RCC 7860 (cell line): Measurements from ENCODE around the gene PABPN1.
"Not testable (repeated sequence)": the region's sequence is repeated elsewhere in the genome, so short reads cannot be mapped to it uniquely, and the experiment has no call there.

ENCODE experiments used
- DNase-seq: peaks from one replicate; pipeline ENCODE4 v3.0.0-alpha.2; 2015; ENCODE audit warnings: low spot score
- FAIRE-seq: peaks from 2 replicates; lab custom pipeline; 2012; peaks lifted over from hg19 to GRCh38; lab: Jason Lieb, UNC

PABPN1 gene, protein sequence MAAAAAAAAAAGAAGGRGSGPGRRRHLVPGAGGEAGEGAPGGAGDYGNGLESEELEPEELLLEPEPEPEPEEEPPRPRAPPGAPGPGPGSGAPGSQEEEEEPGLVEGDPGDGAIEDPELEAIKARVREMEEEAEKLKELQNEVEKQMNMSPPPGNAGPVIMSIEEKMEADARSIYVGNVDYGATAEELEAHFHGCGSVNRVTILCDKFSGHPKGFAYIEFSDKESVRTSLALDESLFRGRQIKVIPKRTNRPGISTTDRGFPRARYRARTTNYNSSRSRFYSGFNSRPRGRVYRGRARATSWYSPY

DNA sequence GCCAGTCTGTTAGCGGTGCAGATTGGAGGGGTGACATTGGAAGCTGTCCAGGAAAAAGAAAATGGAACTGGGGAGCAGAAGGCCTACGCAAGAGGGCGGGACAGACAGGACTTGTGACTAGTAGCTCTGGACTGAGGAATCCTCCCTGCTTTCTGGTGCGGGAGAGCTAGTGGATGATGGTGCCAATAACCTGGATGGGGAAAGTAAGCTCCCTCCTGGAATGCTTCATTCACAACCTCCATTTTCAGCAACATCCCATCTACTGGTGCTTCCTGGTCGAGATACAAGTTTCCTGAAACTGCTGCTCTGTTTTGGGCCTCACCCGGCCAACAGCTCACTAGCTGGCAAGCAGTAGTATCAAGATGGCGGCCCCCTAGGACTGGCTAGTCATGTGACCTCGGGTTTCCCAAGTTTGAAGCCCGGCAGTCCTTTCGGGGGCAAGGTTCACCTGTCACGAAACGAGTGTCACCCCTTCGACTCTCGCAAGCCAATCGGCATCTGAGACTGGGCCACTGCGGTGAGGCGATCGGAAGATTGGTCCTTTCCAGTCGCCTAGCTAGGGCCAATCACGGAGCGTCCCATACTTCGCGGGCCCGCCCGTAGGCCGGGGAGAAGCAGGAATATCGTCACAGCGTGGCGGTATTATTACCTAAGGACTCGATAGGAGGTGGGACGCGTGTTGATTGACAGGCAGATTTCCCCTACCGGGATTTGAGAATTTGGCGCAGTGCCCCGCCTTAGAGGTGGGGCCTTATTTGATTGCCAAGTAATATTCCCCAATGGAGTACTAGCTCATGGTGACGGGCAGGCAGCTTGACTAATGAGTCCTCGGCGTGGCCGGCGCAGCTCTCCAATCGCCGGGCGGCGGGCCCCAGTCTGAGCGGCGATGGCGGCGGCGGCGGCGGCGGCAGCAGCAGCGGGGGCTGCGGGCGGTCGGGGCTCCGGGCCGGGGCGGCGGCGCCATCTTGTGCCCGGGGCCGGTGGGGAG is at the start of gene PABPN1:
Gene PABPN1 (plus strand): TSS at position 874 of the 988 bp plus-strand sequence. CDS start 13 bp downstream, at position 887.
- FAIRE-seq = peak; percentile 74

DNA sequence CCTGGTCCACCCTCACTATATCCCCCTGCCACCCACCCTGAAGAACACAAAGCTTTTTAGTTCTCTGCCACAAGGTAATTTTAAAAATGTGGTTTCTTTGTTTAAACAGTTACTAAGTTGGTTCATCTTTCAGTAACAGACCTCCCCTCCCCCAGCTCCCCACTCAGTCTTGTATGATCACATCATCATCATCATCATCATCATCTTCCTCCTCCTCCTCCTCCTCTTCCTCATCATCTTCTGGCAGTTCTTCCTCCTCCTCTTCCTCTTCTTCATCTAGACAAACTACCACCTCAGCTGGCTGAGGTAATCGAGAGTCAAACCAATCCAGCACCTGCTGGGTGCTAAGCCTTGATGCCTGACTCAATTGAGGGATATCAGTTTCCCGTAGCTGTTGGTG is 45.8 kb upstream of the PABPN1 start:
- no peak for DNase-seq
- FAIRE-seq = no peak

More for the DNA sequence above, at the start of gene PABPN1:
- peak; percentile 97 for DNase-seq

DNA sequence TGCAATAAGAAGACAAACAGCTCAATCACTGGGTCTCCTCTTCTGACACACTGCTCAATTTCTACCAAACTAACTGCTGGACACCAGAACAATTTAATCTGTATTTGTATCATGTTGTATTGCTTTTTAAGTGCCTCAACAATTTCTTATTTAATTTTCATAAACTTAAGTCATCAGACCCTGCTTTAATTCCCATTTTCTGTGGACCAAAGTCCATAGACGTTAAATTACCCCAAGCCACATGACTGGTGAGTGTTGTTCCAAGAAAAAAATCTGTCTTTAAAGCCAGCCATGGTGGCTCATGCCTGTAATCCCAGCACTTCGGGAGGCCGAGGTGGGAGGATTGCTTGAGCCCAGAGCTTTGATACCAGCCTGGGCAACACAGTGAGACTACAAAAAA is 44.1 kb upstream of the PABPN1 start:
- FAIRE-seq (no peak), DNase-seq (no peak)

DNA sequence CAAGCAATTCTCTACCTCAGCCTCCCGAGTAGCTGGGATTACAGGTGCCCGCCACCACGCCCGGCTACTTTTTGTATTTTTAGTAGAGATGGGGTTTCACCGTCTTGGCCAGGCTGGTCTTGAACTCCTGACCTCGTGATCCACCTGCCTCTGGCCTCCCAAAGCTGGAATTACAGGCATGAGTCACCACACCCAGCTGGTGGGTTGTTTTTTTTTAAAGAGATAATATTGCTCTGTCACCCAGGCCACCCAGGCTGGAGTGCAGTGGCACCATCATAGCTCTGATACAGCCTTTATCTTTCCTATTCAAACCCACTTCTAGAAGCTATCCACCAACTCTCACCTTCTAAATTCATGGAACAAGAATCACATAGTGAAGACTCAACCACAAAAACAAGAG is 43.3 kb upstream of the PABPN1 start:
- not testable (repeated sequence) for FAIRE-seq, DNase-seq

DNA sequence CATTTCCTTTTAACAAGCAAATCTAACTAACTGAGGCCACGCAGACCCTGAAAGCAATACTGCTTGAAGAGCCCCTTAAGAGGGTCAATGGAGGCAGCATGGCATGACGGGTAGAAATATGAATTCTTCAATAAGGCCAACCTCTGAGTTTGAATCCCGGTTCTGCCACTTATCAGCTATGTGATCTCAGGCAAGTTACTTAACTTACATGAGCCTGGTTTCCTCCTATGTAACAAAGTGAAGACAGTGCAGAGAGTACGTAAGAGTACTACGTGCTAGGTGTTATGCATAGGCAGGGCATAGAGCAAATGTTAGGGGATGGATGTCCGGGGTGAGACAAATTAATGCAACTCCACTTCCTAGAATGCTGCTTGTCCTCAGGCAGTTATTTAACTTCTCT is 40.0 kb upstream of the PABPN1 start:
- no peak for DNase-seq
- no peak for FAIRE-seq

DNA sequence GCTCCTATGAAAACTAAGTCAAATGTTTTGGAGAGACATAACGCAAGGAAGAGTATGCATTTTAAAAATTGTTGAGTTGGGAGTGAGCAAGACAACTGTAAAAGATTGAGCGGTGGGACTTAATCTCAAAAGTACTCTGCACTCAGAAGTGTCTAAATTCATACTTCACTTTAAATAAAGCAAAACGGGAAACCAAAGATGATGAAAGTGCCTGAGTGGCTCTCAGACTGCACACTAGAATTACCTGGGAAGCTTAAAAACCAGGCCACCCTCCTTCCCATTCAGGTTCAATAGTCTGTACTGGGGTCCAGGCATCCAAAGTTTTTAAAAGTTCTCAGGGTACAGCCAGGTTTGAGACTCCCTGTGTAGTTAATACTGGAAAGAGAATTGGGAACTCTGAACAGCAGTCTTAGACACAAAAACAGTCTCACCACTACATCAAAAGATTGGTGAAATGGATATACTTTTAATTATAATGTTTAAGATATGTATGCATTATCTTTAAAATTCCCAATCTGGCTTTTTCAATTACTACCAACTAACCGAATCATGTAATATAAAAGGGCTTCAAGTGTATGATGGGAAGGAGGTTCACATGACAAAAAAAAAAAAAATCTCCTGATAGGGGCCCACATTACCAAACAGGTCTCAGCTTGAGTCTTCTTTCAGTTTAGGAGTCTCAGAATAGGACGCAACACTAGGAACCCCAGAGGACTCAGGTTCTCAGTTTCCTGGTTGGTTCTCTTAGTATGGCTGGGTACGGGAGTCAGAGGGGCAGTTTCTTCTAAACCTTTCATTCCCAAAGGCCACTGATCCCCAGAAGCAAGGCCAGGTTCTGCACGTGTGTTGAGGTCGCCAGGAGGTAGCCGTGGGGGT is 36.4 kb upstream of the PABPN1 start:
- no peak for FAIRE-seq
- DNase-seq = no peak

DNA sequence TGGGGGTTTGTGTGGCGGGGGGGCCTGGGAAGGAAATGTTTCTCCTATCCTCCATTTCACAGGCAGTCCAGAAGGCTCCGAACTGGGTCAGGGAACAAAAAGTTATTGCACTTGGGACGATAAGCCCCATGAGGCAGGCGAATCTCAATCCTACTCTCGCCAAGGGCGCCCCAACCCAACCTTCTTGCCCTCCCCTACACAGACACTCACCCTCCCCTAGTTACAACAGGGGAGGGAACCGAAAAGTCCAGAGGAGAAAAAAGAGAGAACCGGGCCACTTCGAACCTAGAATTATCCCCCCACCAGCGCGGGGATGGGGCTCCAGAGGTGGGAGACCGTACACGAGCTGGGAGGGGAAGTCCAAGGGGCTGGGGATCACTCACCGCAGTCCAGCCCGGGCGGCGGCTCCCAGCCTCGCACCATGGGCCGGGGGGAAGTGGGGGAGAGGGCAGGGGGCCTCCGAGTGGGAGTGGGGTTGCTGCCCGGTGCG is 35.7 kb upstream of the PABPN1 start:
- no peak for FAIRE-seq
- no peak for DNase-seq

DNA sequence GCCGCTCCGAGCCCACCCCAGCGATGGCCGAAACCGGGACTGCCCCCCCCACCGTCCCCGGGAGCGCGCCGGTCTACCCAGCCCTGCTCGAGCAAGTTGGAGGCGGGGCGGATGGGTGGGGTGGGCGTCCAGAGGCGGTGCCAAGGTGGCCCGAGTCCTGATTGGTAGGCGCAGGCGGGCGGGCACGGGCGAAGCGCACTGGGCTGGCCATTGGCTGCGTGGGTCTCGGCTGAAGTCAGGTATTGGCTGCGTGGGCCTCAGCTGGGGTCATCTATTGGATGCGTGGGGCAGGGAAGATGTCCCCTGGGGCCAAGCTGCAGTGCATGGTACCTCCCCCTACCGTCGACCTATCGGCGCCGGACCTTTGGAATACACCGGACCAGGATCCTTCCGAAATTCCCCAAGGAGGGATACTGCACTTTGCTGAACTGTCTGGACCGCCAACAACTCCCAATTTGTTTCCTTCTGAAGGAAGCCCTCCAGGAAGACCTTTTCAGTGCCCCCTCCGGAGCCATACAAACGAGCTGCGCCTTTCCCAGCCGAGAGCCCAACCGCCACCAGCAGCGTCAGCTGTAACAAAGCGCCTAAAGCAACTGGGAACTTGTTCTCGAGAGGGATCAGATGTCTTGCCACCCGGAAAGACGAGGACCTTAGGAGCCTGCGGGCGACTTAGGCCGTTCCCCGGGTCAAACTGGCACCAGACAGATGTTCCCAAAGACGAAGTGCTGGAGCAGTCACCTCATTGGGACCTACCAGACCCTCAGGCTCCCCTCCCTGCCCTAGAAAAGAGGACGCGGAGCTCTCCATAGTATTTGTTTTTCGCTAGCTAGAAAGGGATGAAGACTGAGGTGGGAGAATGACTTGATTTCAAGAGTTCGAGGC is 35.0 kb upstream of the PABPN1 start, which contains the start of gene HOMEZ:
Gene HOMEZ (minus strand): TSS at position 113 of the 882 bp plus-strand sequence. CDS start 180 bp downstream, outside the sequence.
- DNase-seq = peak; percentile 87
- peak; percentile 58 for FAIRE-seq

DNA sequence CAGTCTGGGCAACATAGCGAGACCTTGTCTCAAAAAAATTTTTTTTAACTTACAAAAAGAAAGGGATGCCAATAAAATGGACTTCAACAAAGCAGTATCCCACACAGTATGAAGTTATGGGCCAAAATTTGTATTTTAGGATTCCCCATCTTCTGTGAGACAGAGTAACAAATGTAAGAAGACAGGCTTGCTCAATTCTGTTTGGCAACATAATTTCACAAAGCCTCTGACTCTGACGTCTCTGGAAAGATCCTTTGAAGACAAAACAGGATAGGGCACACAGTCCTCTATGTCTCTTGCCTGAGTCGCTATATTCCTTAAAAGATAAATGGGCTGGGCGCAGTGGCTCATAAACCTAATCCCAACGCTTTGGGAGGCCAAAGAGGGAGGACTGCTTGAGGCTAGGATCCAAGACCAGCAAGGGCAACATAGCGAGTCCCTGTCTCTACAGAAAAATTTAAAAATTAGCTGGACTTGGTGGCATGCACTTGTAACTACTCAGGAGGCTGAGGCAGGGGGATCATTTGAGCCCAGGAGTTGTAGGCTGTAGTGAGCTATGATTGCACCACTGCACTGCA is 34.3 kb upstream of the PABPN1 start:
- FAIRE-seq (no peak), DNase-seq (no peak)

DNA sequence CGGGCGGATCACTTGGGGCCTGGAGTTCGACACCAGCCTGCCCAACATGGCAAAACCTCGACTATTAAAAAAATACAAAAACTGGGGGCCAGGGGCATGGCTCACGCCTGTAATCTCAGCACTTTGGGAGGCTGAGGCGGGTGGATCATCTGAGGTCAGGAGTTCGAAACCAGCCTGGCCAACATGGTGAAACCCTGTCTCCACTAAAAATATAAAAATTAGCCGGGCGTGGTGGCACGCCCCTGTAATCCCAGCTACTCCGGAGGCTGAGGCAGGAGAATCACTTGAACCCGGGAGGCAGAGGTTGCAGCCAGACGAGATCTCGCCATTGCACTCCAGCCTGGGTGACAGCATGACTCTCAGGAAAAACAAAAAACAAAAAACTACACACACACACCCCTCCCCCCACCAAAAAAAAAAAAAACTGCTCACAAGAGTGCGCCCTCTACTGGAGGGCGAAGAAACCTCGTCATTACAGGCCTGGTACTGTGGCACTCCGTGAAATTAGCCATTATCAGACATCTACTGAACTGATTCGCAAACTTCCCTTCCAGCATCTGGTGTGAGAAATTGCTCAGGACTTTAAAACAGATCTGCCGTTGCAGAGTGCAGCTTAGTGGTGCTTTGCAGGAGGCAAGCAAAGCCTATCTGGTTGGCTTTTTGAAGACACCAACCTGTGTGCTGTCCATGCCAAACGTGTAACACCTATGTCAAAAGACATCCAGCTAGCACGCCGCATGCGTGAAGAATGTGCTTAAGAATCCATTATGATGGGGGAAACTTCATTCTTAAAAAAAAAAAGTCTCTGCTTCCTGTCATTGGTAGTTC is 26.3 kb upstream of the PABPN1 start:
- FAIRE-seq (no peak), DNase-seq (peak; percentile 5)

DNA sequence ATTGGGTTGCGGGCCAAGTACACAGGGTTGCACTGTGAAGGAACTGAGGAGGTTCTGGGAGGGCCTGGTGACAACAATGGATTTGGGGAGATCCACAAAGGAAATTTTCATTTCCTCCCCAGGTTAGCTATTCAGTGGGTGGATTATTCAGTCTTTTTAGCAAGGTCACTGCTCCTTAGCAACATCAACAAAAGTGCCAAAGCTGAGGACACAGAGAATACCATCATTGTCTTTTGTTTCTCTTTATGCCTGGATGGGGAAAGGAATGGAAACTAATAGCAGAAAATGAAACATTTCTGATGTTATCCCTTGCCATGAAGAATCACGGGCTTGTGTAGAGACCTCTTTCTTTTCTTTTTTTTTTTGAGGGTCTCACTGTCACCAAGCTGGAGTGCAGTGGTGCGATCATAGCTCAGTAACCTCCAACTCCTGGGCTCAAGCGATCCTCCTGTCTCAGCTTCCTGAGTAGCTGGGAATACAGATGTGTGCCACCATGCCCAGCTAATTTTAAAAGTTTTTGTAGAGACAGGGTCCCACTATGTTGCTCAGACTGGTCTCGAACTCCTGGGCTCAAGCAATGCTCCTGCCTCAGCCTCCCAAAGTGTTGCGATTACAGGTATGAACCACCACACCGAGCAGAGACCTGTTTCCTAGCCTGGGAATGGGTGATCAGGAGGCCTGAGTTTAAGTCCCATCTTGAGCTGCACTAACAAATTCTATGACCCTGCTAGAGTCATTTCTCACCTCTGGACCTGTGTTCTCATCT is 25.1 kb upstream of the PABPN1 start:
- DNase-seq = no peak
- no peak for FAIRE-seq

DNA sequence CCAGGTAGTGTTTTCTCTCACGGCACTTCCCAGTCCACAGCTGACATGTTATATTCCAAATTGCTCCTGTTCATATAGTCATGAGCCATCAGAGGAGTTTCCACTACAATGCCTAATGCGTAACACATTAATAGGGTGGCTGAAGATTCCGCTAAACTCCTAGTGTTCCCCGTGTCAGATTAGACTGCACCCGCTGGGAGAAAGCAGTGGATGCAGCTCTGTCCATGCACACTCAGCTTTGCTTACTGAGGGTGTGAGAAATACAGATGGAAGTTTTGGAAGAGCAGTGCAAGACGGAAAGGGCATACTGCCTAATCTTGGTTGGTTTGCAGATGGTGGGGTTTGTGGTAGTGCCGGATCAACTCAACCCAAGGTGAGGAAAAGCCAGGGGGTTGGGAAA is 24.2 kb upstream of the PABPN1 start:
- no peak for DNase-seq
- FAIRE-seq = no peak

DNA sequence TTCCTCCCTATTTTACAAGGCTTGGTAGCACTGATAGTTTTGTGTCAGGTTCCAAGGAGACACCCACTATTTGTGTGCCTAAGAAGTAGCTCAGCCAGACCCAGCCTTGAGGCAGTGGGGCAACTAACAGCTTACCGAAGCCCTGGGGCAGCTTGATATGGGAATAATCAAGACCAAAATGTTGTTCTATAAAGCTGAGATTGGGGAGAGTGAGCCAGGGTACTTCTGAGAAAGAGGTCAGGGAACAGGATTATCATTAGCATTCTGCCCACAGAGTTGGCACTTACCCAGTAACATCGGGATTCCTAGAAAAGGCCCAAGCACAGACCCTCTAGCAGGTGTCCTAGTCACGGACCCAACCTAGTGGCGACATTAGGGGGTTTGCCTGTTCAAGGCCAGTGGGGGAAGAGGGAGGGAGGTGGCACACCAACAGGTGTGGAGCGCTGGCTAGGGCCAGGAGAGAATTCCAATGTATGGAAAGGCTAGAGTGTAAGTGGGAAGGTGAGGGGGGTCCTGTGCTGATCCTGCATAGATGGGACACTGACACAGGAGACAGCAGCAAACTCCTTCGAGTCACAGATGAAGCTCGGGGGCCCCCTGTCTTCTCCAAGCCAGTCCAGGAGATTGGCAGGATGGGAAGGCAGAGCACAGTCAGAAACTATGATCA is 23.5 kb upstream of the PABPN1 start:
- DNase-seq (no peak), FAIRE-seq (no peak)

DNA sequence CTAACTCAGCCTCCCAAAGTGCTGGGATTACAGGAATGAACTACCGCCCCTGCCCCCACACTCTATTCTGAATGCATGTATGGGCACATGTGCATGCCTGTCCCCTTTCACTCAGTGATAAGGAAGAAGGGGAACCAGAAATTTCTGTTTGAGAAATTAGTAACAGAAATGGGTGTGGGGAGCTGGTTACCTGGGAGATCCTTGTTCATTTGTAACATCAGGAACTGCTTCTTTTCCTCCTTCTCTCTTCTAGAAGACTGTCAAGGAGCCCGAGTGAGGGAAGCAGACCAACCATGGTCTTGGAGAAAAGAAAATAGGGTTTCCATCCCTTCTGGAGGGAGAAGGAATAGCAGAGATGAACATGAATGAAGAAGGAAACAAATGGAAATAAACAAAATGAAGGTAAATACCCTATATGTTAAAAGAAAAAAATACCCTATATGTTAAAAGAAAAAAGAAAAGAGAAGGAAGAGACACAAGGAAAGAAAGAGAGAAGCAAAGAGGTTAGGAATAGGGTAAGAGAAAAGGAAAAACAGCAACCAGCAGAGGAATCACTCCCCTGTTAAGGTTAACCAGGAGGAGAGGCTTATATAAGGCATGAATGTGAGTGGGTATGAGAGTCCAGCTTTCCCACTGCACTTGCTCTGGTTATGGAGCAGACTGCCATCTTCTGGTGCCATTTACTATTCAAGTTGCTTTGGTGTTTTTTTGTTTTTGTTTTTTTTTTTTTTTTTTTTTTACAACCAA is 21.9 kb upstream of the PABPN1 start:
- DNase-seq (no peak), FAIRE-seq (no peak)

DNA sequence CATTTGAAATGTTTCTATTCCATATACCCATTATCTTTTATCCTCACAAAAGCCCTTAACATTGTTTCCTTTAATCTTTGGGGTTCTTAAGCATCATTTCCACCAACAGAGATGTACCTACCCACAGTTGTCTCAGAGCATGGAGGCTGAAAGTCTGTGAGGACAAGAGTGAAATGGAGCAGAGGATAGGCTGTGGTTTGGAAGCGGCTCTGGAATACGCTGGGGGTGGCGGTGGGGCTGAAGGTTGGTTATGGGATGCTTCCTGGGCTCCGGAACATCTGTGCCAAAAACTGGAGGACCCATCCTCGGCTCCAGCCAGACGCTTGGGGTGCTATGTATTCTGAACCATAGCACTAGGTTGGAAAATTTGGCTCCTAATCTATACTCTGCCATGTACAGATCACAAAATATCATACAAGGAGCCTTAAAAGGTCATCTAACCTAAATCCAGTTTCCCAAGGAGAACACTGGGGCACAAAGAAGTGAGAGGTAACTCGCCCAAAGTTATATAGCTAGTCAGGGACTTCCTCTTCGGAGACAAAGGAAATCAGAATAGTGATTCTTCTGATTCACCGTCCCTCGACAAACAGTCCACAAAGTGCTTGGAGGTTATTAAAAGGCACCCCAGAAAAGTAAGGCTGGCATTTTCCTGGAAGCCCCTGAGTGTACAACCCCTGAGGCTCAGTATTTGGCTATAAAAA is 21.1 kb upstream of the PABPN1 start:
- DNase-seq (no peak), FAIRE-seq (no peak)
